Peyer's patch (tissue), 4 donors: ENCODE data around the gene NPB.

ENCODE experiments used
- CTCF ChIP-seq, 6 experiments: fragments of 450-650 bp in 4 of 6; fragments of 200-600 bp in 2 of 6; sonication (generic) in 1 of 6; IDR thresholded peaks; one replicate each; pipeline ENCODE4 v1.5.1; 2017 to 2019; ENCODE audit warnings: antibody characterized with exemption in 6 of 6, mild to moderate bottlenecking in 3 of 6, moderate library complexity in 1 of 6
- POLR2A ChIP-seq, 2 donors: fragments of 450-650 bp; IDR thresholded peaks; one replicate each; pipeline ENCODE4 v1.5.1; 2017; ENCODE audit warnings: antibody characterized with exemption in 2 of 2, mild to moderate bottlenecking in 2 of 2, moderate library complexity in 2 of 2

- TF ChIP-seq CTCF (IDR thresholded peaks at IDR 0.05) (no peak), POLR2A (IDR thresholded peaks at IDR 0.05) (no peak)
Observed at GRCh38 chr17:81889602-81890001, 12.4 kb upstream of the NPB start.
